IMR-90 (cell line): ENCODE data around the gene ADCYAP1R1. TPM values are rescaled to one million over a fixed set of nuclear protein-coding genes. Genes with fewer than 3 reads are reported as not detected.

ENCODE experiments used
- ATAC-seq: fragments of 200-7000 bp; cut with Tn5 transposase; 2 replicates; pipeline ENCODE4 v1.9.1; 2020; ENCODE audit warnings: low read depth, mild to moderate bottlenecking, moderate library complexity
- BruUV-seq: library from RNA; stranded (reverse); fragments of 400-500 nt; replicated peaks from 2 replicates; lab custom pipeline; 2021; lab: Mats Ljungman, UMichigan
- CTCF ChIA-PET: fragments of 300-600 bp; formaldehyde crosslinking; extraction: SDS; loops from one replicate; lab custom pipeline; 2021; ENCODE audit warnings: antibody characterized with exemption; lab: Yijun Ruan, JAX
- POLR2A ChIA-PET: fragments of 300-600 bp; sonication (Branson Sonifier 250); formaldehyde crosslinking; loops from one replicate; lab custom pipeline; 2022; ENCODE audit warnings: antibody characterized with exemption; ENCODE audit not compliant: unreplicated experiment; lab: Charles Lee
- DNase-seq: peaks from one replicate; pipeline ENCODE4 v3.0.0; 2013
- H2AFZ ChIP-seq: replicated peaks from 2 replicates; pipeline ENCODE3; 2013; ENCODE audit warnings: low read length, mild to moderate bottlenecking; ENCODE audit not compliant: poor library complexity
- H2AK5ac ChIP-seq: 2 replicates; pipeline ENCODE4 v1.6.1; 2013; ENCODE audit warnings: low read depth, low read length, inconsistent platforms
- H2AK9ac ChIP-seq: replicated peaks from 2 replicates; pipeline ENCODE3; 2013; ENCODE audit warnings: mild to moderate bottlenecking, low read depth, low read length, moderate library complexity; ENCODE audit not compliant: poor library complexity
- H2BK120ac ChIP-seq: 2 replicates; pipeline ENCODE4 v1.6.1; 2013; ENCODE audit warnings: low read depth, low read length, inconsistent platforms
- H2BK15ac ChIP-seq: 3 replicates; pipeline ENCODE4 v1.6.1; 2013; ENCODE audit warnings: low read depth, low read length, inconsistent platforms
- H2BK20ac ChIP-seq: 2 replicates; pipeline ENCODE4 v1.6.1; 2013; ENCODE audit warnings: low read depth, mild to moderate bottlenecking, inconsistent platforms, low read length, moderate library complexity
- H2BK5ac ChIP-seq: 2 replicates; pipeline ENCODE4 v1.6.1; 2013; ENCODE audit warnings: mild to moderate bottlenecking, low read depth, low read length, inconsistent platforms; ENCODE audit not compliant: poor library complexity, severe bottlenecking
- H3K14ac ChIP-seq: replicated peaks from 2 replicates; pipeline ENCODE4 v1.6.1; 2013; ENCODE audit warnings: low read depth, low read length, inconsistent platforms
- H3K18ac ChIP-seq: 2 replicates; pipeline ENCODE4 v1.6.1; 2013; ENCODE audit warnings: low read depth, low read length, control low read depth
- H3K23ac ChIP-seq: 2 replicates; pipeline ENCODE4 v1.6.1; 2013; ENCODE audit warnings: low read depth, low read length, inconsistent platforms
- H3K27ac ChIP-seq: 2 replicates; pipeline ENCODE4 v1.5.1; 2013; ENCODE audit warnings: mild to moderate bottlenecking, control low read depth, low read length; ENCODE audit not compliant: insufficient read depth
- H3K27me3 ChIP-seq: 2 replicates; pipeline ENCODE4 v1.6.1; 2013; ENCODE audit warnings: low read length; ENCODE audit not compliant: control insufficient read depth, insufficient read depth
- H3K36me3 ChIP-seq: 2 replicates; pipeline ENCODE4 v1.6.1; 2013; ENCODE audit warnings: low read length, mixed read lengths; ENCODE audit not compliant: control insufficient read depth, insufficient read depth
- H3K4ac ChIP-seq: 2 replicates; pipeline ENCODE4 v1.6.1; 2013; ENCODE audit warnings: low read depth, low read length, inconsistent platforms
- H3K4me1 ChIP-seq: 2 replicates; pipeline ENCODE4 v1.6.1; 2013; ENCODE audit warnings: low read length, mixed read lengths; ENCODE audit not compliant: control insufficient read depth, insufficient read depth
- H3K4me2 ChIP-seq: 2 replicates; pipeline ENCODE4 v1.6.1; 2013; ENCODE audit warnings: low read depth, mild to moderate bottlenecking, control low read depth, low read length, moderate library complexity
- H3K4me3 ChIP-seq: 2 replicates; pipeline ENCODE4 v1.5.1; 2013; ENCODE audit warnings: low read depth, mild to moderate bottlenecking, control low read depth, low read length, moderate library complexity; ENCODE audit not compliant: insufficient read depth
- H3K56ac ChIP-seq: 2 replicates; pipeline ENCODE4 v1.6.1; 2013; ENCODE audit warnings: low read length, inconsistent platforms; ENCODE audit not compliant: insufficient read depth; ENCODE audit errors: extremely low read depth
- H3K79me1 ChIP-seq, 2 experiments: 2 replicates each; pipeline ENCODE4 v1.6.1; 2013; ENCODE audit warnings: low read length in 2 of 2, inconsistent platforms in 1 of 2, low read depth in 1 of 2
- H3K9ac ChIP-seq: 2 replicates; pipeline ENCODE4 v1.6.1; 2013; ENCODE audit warnings: low read depth, low read length, control low read depth
- H3K9me1 ChIP-seq: 2 replicates; pipeline ENCODE4 v1.6.1; 2013; ENCODE audit warnings: low read length, inconsistent platforms; ENCODE audit not compliant: insufficient read depth
- H3K9me3 ChIP-seq: 2 replicates; pipeline ENCODE4 v1.6.1; 2013; ENCODE audit warnings: low read length; ENCODE audit not compliant: control insufficient read depth, insufficient read depth
- H4K20me1 ChIP-seq: 2 replicates; pipeline ENCODE4 v1.6.1; 2013; ENCODE audit warnings: low read length, inconsistent platforms; ENCODE audit not compliant: insufficient read depth
- H4K5ac ChIP-seq: 2 replicates; pipeline ENCODE4 v1.6.1; 2013; ENCODE audit warnings: mild to moderate bottlenecking, low read depth, low read length, control low read depth
- H4K8ac ChIP-seq, 2 experiments: 2 replicates each; pipeline ENCODE4 v1.6.1; 2013; ENCODE audit warnings: low read depth in 2 of 2, low read length in 2 of 2, control low read depth in 1 of 2, inconsistent platforms in 1 of 2
- H4K91ac ChIP-seq: 2 replicates; pipeline ENCODE4 v1.6.1; 2013; ENCODE audit warnings: low read depth, low read length, inconsistent platforms; ENCODE audit not compliant: insufficient read depth
- FOS ChIP-seq: fragments of 150-350 bp; IDR thresholded peaks from 2 replicates; pipeline ENCODE4 v1.6.1; 2016; ENCODE audit warnings: low read depth, low read length
- RAD21 ChIP-seq: IDR thresholded peaks from 2 replicates; pipeline ENCODE4 v1.6.1; 2012; ENCODE audit warnings: low read length, improper control_type of control experiment
- WGBS, 2 experiments: methylation state at CpG; one replicate each; pipeline versions ENCODE4 v1.1.5 to v1.1.7; 2013; ENCODE audit warnings: missing lambda C conversion rate in 2 of 2; ENCODE audit not compliant: insufficient read length in 1 of 2; ENCODE audit errors: extremely low coverage in 2 of 2; 5-methylcytosine and 5-hydroxymethylcytosine counted together
- dilution Hi-C: fragments of 300-500 bp; cut with HindIII; formaldehyde crosslinking; loops from one replicate; pipeline ENCODE4 v1.14.3; 2018; ENCODE audit warnings: low sequenced_read_pairs; ENCODE audit not compliant: unreplicated experiment
- in situ Hi-C: fragments of 300-500 bp; cut with MboI; formaldehyde crosslinking; loops from 3 replicates; pipeline ENCODE4 v1.14.3; 2019; ENCODE audit warnings: low sequenced_read_pairs, inconsistent platforms, mixed read lengths
- intact Hi-C: fragments of 100-400 bp; cut with micrococcal nuclease; formaldehyde crosslinking; loops from 2 replicates; pipeline ENCODE4 v1.10.0; 2022
- polyA plus RNA-seq, 3 experiments: library from polyadenylated mRNA; depleted of rRNA; stranded (reverse); fragments of >200 nt; gene quantifications; 2 replicates each; pipeline ENCODE4 v1.2.3, GENCODE V29; 2012; ENCODE audit warnings: low replicate concordance in 1 of 3
- total RNA-seq: library from RNA; depleted of rRNA; stranded (reverse); fragments of >200 nt; gene quantifications from 2 replicates; pipeline ENCODE4 v1.2.3, GENCODE V29; 2012

The ADCYAP1R1 gene
- total and polyA plus RNA-seq, 2 of the 4 experiments (the other 2 are of a cell fraction): not detected

DNA sequence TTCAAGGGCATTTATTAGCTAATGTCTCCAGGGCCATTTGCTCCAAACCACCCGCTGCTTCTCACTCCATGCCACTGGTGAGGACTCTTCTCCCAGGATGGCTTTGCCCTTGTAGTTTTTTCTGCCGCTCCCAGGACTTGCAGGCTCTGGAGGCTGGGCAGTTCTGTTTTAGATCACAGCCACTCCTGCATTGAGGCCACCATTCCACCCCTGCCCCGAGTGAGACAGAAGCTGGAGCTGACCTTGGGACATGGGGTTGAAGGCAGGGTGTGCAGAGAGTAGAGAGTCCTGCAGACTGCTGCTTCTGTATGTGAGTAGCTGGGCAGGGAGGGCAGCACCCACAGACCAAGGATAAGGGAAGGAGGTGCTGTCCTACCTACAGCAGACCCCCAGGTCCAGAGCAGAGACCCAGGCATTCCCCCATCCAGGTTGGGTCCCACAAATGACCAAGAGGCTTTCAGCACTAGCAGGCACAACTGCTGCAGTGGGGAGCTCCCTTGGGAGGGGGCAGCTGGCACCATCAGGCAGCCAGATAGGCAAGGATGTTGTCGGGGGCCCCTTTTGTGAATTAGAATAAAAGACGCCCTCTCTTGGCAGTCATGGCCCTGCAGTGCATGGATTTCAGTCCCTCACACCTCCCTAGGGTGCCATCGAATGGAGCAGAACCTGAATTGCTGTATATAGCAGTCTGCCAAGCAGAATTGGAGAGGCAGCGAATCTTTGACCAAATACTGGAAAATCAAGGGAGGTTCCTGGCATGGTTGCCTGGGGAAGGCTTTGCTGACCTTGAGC lies 22.7 kb upstream of the ADCYAP1R1 start:
- no peak overlapping the region for H2AK9ac ChIP-seq
- H3K4me3 ChIP-seq: no peak overlapping the region
- H4K20me1 ChIP-seq: no peaks in the 10 kb centered on the region
- H2BK5ac ChIP-seq: no peak overlapping the region
- no peak overlapping the region for H4K5ac ChIP-seq
- POLR2A ChIA-PET: no interaction called here
- no peak overlapping the region for H3K9ac ChIP-seq
- H2BK15ac ChIP-seq: no peak overlapping the region
- BruUV-seq: no TSS peak
- peaks cover 11% of the 10 kb centered on the region; the same call in 1 of the 2 replicates for H3K27me3 ChIP-seq
- in situ Hi-C loops: no loop called here
- no peaks in the 10 kb centered on the region for H3K9me1 ChIP-seq
- no peak overlapping the region for H3K23ac ChIP-seq
- no peak overlapping the region for H2BK120ac ChIP-seq
- H3K4ac ChIP-seq: no peak overlapping the region
- no peak overlapping the region for H2AK5ac ChIP-seq
- intact Hi-C loops: no loop called here
- H4K91ac ChIP-seq: no peak overlapping the region
- DNase-seq (no peak), ATAC-seq (no peak)
- H3K56ac ChIP-seq: no peak overlapping the region
- TF ChIP-seq FOS: no peak
- TF ChIP-seq RAD21: no peak
- H2AFZ ChIP-seq: no peak overlapping the region
- no peak overlapping the region for H3K18ac ChIP-seq
- H3K4me2 ChIP-seq: no peak overlapping the region
- H2BK20ac ChIP-seq: no peak overlapping the region
- H4K8ac ChIP-seq: no peak overlapping the region
- CTCF ChIA-PET: no interaction called here
- H3K27ac ChIP-seq: no peak overlapping the region
- H3K4me1 ChIP-seq: no peaks in the 10 kb centered on the region
- H3K9me3 ChIP-seq: no peaks in the 10 kb centered on the region
- dilution Hi-C loops: no loop called here
- no peaks in the 10 kb centered on the region for H3K36me3 ChIP-seq
- WGBS, 2 experiments: 60% methylated on average over 1 of the region's 7 CpGs; no CpG with 5 or more reads in 1 of the 2 experiments
- H3K79me1 ChIP-seq: no peaks in the 10 kb centered on the region
- no peak overlapping the region for H3K14ac ChIP-seq
